ENCODE measurements around the gene UNC50. TPM values are rescaled to one million over a fixed set of nuclear protein-coding genes. Genes with fewer than 3 reads are reported as not detected.

UNC50 gene
- total and polyA plus RNA-seq, 9 donors, result 32.2 to 58.8 (median 42.4) TPM

GRCh38 chr2:98614024-98614739 lies 5.8 kb downstream of the UNC50 start:
- no peak for TF ChIP-seq POLR2A (IDR thresholded peaks at IDR 0.05)
- TF ChIP-seq CTCF (IDR thresholded peaks at IDR 0.05), result no peak
- no peak for TF ChIP-seq EP300 (IDR thresholded peaks at IDR 0.05)

GRCh38 chr2:98615481-98615880 lies 7.1 kb downstream of the UNC50 start:
- no peak for TF ChIP-seq CTCF (IDR thresholded peaks at IDR 0.05)
- no peak for TF ChIP-seq POLR2A (IDR thresholded peaks at IDR 0.05)
- TF ChIP-seq EP300 (IDR thresholded peaks at IDR 0.05), result no peak
- WGBS, 3 donors, result 83 to 90% (median 87%) methylated on average over 5 of the region's 5 CpGs
- no peaks in the 10 kb centered on the region for H3K36me3 ChIP-seq
- no peak overlapping the region for H3K4me3 ChIP-seq
- H3K27me3 ChIP-seq, result no peaks in the 10 kb centered on the region
- no peaks in the 10 kb centered on the region for H3K9me3 ChIP-seq
- intact Hi-C loops (cut with DNase I), result no loop called here
- DNase-seq, result no peak
- no peak overlapping the region for H3K27ac ChIP-seq
- no peaks in the 10 kb centered on the region for H3K4me1 ChIP-seq (ENCODE audit: insufficient read depth)

More at GRCh38 chr2:98614024-98614739, 5.8 kb downstream of the UNC50 start:
- no peaks in the 10 kb centered on the region for H3K27me3 ChIP-seq
- H3K36me3 ChIP-seq, result no peaks in the 10 kb centered on the region
- H3K27ac ChIP-seq, result no peak overlapping the region
- DNase-seq, result no peak
- no peak overlapping the region for H3K4me3 ChIP-seq
- 87 to 90% (median 90%) methylated on average over 9 of the region's 9 CpGs for whole genome bisulfite sequencing, 3 donors
- intact Hi-C loops (cut with DNase I), result no loop called here
- no peaks in the 10 kb centered on the region for H3K9me3 ChIP-seq
- peaks cover 6% of the 10 kb centered on the region for H3K4me1 ChIP-seq (ENCODE audit: insufficient read depth)

- WGBS, 3 donors, result 47 to 57% (median 49%) methylated on average over 5 of the region's 5 CpGs
- no peaks in the 10 kb centered on the region for H3K9me3 ChIP-seq
- no peaks in the 10 kb centered on the region for H3K4me1 ChIP-seq (ENCODE audit: insufficient read depth)
- TF ChIP-seq CTCF (IDR thresholded peaks at IDR 0.05) (no peak), POLR2A (IDR thresholded peaks at IDR 0.05) (no peak), EP300 (IDR thresholded peaks at IDR 0.05) (no peak)
- no peaks in the 10 kb centered on the region for H3K27me3 ChIP-seq
- no peak overlapping the region for H3K4me3 ChIP-seq
- H3K36me3 ChIP-seq, result no peaks in the 10 kb centered on the region
- no peak overlapping the region for H3K27ac ChIP-seq
- no peak for DNase-seq
- intact Hi-C loops (cut with DNase I), result no loop called here
Observed at GRCh38 chr2:98617149-98617548, 8.8 kb downstream of the UNC50 start.

GRCh38 chr2:98623657-98624056 lies 15.3 kb downstream of the UNC50 start:
- H3K4me1 ChIP-seq (ENCODE audit: insufficient read depth), result no peaks in the 10 kb centered on the region
- 77 to 81% (median 78%) methylated on average over 5 of the region's 5 CpGs for WGBS, 3 donors
- no peak overlapping the region for H3K27ac ChIP-seq
- H3K36me3 ChIP-seq, result no peaks in the 10 kb centered on the region
- no peak overlapping the region for H3K4me3 ChIP-seq
- no peaks in the 10 kb centered on the region for H3K27me3 ChIP-seq
- intact Hi-C loops (cut with DNase I), result no loop called here
- DNase-seq, result peak in 3 of 5 donors; percentile 30 to 45 (median 32)
- no peaks in the 10 kb centered on the region for H3K9me3 ChIP-seq
- TF ChIP-seq POLR2A (IDR thresholded peaks at IDR 0.05) (no peak), CTCF (IDR thresholded peaks at IDR 0.05) (no peak), EP300 (IDR thresholded peaks at IDR 0.05) (no peak)

Data from ovary (tissue), 9 donors.